Sigmoid colon (tissue), 4 donors: ENCODE measurements around the gene AP3B1.

Experiments used
- CTCF ChIP-seq, 4 experiments: fragments of 450-650 bp in 3 of 4; fragments of 200-600 bp in 1 of 4; IDR thresholded peaks; one replicate each; pipeline ENCODE4 v1.5.1; 2016 to 2019; ENCODE audit warnings: antibody characterized with exemption in 4 of 4, mild to moderate bottlenecking in 3 of 4, moderate library complexity in 2 of 4
- EP300 ChIP-seq, 4 donors: sonication (generic); formaldehyde crosslinking; IDR thresholded peaks; one replicate each; pipeline ENCODE4 v1.6.1; 2017; ENCODE audit warnings: antibody characterized with exemption in 4 of 4
- POLR2A ChIP-seq, 2 donors: fragments of 450-650 bp; IDR thresholded peaks; one replicate each; pipeline ENCODE4 v1.6.1; 2016; ENCODE audit warnings: antibody characterized with exemption in 2 of 2, mild to moderate bottlenecking in 2 of 2, moderate library complexity in 2 of 2

GRCh38 chr5:78005021-78005785, 289.3 kb downstream of the AP3B1 start:
- TF ChIP-seq CTCF (IDR thresholded peaks at IDR 0.05): no peak
- TF ChIP-seq POLR2A (IDR thresholded peaks at IDR 0.05): no peak
- no peak for TF ChIP-seq EP300 (IDR thresholded peaks at IDR 0.05)
